K562 (cell line): ENCODE data around the gene ARMC2. TPM values are rescaled to one million over a fixed set of nuclear protein-coding genes. Genes with fewer than 3 reads are reported as not detected.

Experiments
- CEBPB ChIP-seq: fragments of 450-650 bp; IDR thresholded peaks from 2 replicates; pipeline ENCODE4 v1.6.1; 2016; ENCODE audit warnings: missing genetic modification characterization, missing compliant biosample characterization
- ELF4 ChIP-seq: fragments of 450-650 bp; formaldehyde crosslinking; IDR thresholded peaks from 2 replicates; pipeline ENCODE4 v1.4.0; 2022; ENCODE audit warnings: missing genetic modification characterization
- FOXO4 ChIP-seq: fragments of 450-650 bp; formaldehyde crosslinking; IDR thresholded peaks from 2 replicates; pipeline ENCODE4 v1.4.0; 2020; ENCODE audit warnings: mild to moderate bottlenecking, moderate library complexity
- HBP1 ChIP-seq: fragments of 450-650 bp; formaldehyde crosslinking; IDR thresholded peaks from 2 replicates; pipeline ENCODE4 v1.4.0; 2022; ENCODE audit warnings: missing genetic modification characterization
- HMG20B ChIP-seq: fragments of 250-450 bp; sonication (Bioruptor Pico); IDR thresholded peaks from 2 replicates; pipeline ENCODE4 v1.5.0; 2021; ENCODE audit warnings: mild to moderate bottlenecking
- MTA2 ChIP-seq: fragments of 450-650 bp; IDR thresholded peaks from 2 replicates; pipeline ENCODE4 v1.6.1; 2016; ENCODE audit warnings: low read depth
- SPI1 ChIP-seq: IDR thresholded peaks from 2 replicates; pipeline ENCODE4 v1.6.1; 2011; ENCODE audit warnings: low read depth, low read length, control low read depth, borderline replicate concordance
- SRSF3 ChIP-seq: fragments of 200-400 bp; formaldehyde crosslinking; IDR thresholded peaks from 2 replicates; pipeline ENCODE4 v1.6.1; 2016; ENCODE audit warnings: mild to moderate bottlenecking, low read length, moderate library complexity; ENCODE audit not compliant: insufficient read depth
- ZNF280A ChIP-seq: fragments of 450-650 bp; IDR thresholded peaks from 2 replicates; pipeline ENCODE4 v1.6.1; 2018; ENCODE audit warnings: mild to moderate bottlenecking, low read depth; ENCODE audit not compliant: partially characterized antibody
- ZNF407 ChIP-seq: fragments of 450-650 bp; IDR thresholded peaks from 2 replicates; pipeline ENCODE4 v1.6.1; 2016; ENCODE audit warnings: low read depth
- polyA plus RNA-seq, 8 experiments: library from polyadenylated mRNA; depleted of rRNA in 4 of 8; stranded (reverse) in 5 of 8; unstranded in 3 of 8; fragments of >200 nt; fragmentation: Nextera tagmentation in 2 of 8; fragmentation: Illumina TruSeq in 1 of 8; extraction: Ambion mirVana in 2 of 8; extraction: Trizol in 1 of 8; gene quantifications; 2 replicates each; pipeline versions ENCODE4 v1.2.1 to v1.2.3, GENCODE V29; 2011 to 2014; ENCODE audit warnings: inconsistent platforms in 1 of 8, missing spikeins in 1 of 8
- total RNA-seq, 7 experiments: library from RNA; depleted of rRNA in 6 of 7; stranded (reverse); fragments of >200 nt in 6 of 7; fragmentation: Illumina TruSeq in 2 of 7; extraction: Trizol in 2 of 7; gene quantifications; 2 replicates each; pipeline versions ENCODE4 v1.2.1 to v1.2.3, GENCODE V29; 2011 to 2021; ENCODE audit warnings: low replicate concordance in 1 of 7
- TF ChIP-seq, protein P1 (sequence below): fragments of 250-450 bp; sonication (Bioruptor Pico); IDR thresholded peaks from 2 replicates; pipeline ENCODE4 v1.4.0; 2020; ENCODE audit warnings: mild to moderate bottlenecking, moderate library complexity, borderline replicate concordance

ARMC2 gene
- total and polyA plus RNA-seq, 9 of the 15 experiments (the other 6 are each of a cell fraction or from before 2014, with no cell fraction given), result 0.14 to 3.0 (median 0.82) TPM

DNA sequence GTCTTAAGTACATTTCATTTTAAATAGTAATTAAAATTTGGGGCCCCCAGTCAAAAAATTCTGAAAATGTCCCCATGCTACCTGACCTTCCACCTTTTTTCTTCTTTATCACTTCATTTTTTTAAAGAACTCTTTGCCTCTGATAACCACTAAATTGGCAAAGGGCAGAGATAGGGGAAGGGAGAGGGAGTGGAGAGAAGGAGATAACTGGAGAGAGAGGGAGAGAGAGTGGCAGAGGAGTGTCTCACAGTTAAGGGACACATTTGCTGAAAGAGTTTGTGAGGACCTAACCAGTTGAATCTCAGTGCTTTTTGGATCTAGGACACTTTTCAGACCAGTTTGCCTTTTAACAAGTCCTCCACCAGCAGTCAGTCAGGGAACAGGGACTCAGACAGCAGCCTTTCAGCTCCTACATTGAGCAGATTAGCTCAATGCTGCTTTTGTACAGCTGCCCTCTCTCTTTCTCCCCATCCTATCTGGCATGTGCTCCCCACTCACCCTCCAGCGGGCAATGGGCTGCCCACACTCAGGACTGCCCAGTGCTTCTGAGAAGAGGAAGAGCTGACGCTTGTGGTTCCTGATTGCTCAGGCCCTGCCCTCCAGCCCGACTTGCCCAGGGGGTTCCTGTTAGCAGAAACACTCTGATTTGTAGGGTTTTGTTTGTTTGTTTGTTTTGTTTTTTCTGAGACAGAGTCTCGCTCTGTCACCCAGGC, 14.4 kb downstream of the ARMC2 start (continued):
- TF ChIP-seq SRSF3 (no peak), HMG20B (CRISPR knock-in tag) (no peak), ZNF280A (no peak), MTA2 (peak; percentile 41; the same call in 1 of the 2 replicates), FOXO4 (CRISPR knock-in tag) (no peak), ZNF407 (no peak), HBP1 (CRISPR knock-in tag) (0 out of 2 replicates have a peak, but pooled peaks have one; percentile 42), ELF4 (CRISPR knock-in tag) (0 out of 2 replicates have a peak, but pooled peaks have one; percentile 29), CEBPB (no peak), SPI1 (no peak)
- TF ChIP-seq, protein P1, sequence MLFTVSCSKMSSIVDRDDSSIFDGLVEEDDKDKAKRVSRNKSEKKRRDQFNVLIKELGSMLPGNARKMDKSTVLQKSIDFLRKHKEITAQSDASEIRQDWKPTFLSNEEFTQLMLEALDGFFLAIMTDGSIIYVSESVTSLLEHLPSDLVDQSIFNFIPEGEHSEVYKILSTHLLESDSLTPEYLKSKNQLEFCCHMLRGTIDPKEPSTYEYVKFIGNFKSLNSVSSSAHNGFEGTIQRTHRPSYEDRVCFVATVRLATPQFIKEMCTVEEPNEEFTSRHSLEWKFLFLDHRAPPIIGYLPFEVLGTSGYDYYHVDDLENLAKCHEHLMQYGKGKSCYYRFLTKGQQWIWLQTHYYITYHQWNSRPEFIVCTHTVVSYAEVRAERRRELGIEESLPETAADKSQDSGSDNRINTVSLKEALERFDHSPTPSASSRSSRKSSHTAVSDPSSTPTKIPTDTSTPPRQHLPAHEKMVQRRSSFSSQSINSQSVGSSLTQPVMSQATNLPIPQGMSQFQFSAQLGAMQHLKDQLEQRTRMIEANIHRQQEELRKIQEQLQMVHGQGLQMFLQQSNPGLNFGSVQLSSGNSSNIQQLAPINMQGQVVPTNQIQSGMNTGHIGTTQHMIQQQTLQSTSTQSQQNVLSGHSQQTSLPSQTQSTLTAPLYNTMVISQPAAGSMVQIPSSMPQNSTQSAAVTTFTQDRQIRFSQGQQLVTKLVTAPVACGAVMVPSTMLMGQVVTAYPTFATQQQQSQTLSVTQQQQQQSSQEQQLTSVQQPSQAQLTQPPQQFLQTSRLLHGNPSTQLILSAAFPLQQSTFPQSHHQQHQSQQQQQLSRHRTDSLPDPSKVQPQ (CRISPR knock-in tag), result no peak
